ENCODE results near the gene TEFM.
"Not testable (repeated sequence)": the region's sequence is repeated elsewhere in the genome, so short reads cannot be mapped to it uniquely, and the experiment has no call there.

TEFM gene

DNA sequence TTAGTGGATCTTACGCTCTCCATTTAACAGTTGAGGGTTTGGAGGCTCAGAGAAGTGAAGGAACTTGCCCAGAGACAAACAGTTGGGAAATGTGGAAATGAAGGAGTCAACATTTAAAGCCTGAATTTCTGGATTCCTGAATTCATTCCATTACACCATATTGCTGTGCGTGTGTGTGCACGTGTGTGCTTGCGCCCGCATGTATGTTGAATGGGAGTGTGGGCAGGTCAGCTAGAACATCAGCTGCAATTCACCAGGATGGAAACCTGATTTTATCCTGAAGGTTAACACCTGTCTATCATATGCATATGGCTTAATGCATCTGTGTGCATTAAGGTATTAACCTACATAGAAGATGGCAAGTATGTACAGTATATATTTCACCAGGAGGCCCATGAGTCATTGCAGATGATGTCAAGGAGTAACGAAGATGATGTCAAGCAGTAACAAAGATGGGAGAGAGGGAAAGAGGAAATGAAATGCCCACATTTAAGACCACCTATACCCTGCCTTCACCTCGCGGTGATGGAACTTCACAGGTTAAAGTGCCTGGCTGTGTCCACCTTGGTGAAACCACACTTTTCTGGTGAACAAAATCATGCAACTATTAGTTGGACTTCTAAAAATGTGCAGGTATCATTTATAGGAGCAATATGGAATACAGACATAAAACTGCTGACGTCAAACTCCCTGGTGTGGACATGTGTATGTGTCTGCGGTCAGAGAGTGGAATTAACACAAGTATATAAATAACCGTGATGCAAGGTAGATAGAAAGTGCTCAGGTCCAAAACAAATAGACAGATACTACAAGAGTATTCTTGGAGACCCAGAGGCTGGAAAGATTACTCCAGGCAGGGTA, 14.9 kb upstream of the TEFM start:
- no peak for DNase-seq

DNA sequence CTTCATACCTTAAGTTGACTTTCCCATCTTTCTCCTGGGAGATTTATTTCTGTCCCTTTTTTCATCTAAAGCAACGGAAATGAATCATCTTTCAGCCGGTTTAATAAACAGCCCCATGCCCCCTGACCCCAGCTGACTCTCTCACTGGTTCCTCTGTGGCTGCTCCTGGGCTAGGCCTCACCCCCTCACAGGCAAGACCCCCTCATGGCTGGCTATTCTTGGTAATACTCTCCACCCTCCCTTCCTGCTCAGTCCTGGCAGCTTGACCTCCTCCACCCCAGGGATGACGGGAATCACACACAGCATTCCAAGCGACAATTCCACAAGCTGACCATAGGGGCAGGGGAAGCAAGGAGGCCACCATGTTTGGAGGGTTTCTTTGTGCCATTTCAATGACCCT, 14.2 kb upstream of the TEFM start:
- DNase-seq, result no peak

DNA sequence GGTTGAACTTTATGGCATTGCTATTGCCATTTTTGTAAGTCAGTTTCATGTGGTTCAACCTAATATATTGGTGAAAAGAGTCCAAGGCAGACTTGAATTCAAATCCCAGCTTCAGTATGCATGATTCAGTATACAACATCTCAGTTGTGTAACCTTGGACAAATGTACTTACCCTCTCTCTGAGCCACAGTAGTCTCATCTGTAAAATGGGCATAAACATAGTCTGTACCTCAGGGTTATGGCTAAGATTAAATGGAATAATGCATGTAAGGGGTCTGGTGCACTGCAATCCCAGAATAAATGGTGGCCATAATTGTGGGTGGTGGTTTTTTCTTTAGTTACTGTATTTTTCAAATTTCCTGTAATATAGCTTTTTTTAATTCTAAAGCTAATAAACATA, 11.0 kb upstream of the TEFM start:
- DNase-seq, result no peak

DNA sequence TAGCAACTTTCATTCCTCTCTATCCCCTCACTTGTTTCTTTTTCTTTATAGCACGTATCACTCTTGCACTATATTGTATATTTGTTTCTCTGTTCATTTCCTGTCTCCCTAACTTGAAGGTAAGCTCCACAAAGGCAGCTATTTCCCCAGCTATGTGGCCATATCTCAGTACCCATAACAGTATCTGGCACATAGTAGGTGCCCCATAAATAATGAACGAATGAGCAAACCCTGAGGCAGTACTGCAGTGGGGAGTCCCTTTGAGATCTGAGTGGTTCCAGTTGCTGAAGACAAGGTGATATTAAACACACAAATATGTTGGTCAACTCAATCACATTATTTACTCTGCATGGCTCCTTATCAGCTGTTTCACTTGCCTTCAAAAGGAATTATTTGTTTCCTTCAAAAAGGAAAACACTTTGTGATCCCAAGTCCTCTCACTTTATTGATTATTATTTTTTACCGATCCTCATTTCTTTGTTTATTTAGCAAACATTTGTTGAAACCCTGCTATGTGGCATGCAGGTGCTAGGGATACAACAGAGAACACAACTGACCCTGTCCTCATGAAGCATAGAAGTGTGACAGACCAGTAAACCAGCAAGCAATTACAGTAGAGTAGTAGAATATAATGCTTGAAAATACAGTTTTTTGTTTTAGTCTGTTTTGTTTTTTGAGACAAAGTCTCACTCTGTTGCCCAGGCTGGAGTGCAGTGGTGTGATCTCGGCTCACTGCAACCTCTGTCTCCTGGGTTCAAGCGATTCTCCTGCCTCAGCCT, 10.0 kb upstream of the TEFM start:
- no peak for DNase-seq

DNA sequence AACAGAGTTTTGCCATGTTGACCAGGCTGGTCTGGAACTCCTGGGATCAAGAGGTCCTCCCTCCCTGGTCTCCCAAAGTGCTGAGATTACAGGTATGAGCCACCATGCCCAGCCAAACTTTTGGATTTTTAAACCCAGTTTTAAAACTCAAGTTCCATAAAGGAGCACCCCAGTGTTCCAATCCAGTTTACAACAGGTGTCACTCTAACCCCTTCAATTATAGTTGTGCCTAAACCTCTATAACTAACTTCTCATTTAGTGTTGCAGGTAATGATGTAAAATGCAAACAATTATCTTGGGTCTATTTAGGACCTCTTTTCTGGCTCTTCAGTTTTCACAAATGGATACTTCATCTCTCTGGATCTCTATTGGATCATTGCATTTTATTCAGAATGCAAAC, 7.9 kb upstream of the TEFM start:
- no peak for DNase-seq

DNA sequence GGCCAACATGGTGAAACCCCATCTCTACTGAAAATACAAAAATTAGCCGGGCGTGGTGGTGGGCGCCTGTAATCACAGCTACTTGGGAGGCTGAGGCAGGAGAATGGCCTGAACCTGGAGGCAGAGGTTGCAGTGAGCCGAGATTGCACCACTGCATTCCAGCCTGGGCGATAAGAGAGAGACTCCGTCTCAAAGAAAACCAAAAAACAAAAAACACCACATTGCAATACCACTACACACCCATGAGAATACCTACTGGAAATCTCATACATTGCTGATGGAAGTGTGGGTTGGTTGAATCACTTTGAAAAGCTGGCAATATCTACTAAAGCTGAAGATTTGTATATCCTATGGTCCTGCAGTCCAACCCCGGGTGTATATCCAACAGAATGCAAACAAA, 4.1 kb upstream of the TEFM start:
- DNase-seq, result not testable (repeated sequence)

DNA sequence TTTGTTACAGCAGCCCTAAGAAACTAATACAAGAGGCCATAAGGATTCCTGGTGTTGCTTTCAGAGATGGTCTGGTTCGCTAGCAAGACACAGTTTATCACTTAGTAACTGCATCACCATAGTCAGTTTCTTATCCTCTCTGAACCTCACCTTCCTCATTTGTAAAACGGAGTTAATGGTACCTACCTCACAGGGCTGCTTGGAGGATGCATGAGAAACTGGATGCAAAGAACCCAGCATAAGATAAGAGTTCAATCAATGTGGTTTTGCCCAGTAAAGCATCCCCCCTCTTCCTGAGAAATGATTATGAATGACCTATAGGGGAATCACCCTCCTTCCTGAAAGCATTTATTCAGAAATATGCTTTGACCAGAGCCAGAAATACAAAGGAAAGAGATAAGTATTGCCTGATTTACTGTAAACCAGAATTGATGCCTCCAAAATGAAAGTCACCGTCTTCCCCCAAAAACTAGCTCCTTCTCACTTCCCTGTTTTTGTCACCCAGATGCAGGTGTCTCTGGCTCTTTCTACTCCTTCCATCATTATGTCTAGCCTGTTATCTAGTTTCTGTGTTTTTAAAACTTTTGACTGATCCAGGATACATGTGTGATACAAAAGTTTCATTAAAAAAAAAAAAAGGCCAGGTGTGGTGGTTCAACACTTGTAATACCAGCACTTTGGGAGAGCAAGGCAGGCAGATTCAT, 2.8 kb upstream of the TEFM start:
- no peak for DNase-seq

DNA sequence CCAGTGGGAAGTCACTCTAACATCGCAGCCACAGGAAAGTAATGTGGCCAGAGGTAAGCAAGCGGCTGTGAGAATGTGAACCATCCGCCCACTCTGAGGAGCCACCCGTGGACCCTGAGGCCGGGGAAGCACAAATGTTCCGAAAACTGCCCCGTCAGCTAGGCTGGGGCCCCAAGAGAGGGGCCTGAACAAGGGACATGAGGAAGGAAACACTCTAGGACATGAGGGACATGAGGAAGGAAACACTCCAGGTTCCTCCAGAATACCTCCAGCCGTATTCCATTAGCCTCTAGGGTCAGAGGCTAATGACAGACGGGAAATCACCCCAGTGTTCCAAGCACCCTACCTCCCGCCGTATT, 317 bp downstream of the TEFM start:
- no peak for DNase-seq

DNA sequence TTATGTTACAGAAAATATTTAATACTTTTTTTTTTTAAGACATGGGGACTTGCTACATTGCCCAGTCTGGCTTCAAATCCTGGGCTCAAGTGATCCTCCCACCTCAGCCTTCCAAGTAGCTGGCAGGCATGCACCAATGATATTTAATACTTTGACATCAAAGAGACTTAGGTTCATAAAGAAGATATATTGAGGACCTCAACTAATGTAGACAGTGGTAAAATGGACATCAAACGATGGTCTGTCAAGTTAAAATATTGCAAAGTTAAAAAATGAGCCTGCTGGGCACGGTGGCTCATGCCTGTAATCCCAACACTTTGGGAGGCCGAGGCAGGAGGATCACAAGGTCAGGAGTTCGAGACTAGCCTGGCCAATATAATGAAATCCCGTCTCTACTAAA, 8.7 kb downstream of the TEFM start:
- DNase-seq, result no peak

DNA sequence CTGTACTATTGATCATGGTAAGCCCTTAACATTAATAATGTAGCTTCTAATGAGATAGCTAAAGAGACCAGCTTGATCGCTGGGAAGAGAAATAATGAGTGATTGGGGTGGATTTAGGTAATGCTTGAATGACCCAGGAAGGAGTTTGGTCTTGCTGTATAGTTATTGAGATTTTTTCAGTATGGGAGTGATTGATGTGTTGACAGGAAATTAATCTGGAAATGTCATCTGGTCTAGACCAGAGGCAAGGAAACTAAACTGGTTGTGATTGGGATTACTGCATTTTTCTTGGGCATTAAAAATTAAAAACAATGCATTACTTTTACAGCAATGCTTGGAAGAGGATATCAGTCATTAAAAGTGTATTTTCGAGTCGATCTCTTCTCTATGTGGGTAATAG, 11.8 kb downstream of the TEFM start:
- DNase-seq, result no peak

DNA sequence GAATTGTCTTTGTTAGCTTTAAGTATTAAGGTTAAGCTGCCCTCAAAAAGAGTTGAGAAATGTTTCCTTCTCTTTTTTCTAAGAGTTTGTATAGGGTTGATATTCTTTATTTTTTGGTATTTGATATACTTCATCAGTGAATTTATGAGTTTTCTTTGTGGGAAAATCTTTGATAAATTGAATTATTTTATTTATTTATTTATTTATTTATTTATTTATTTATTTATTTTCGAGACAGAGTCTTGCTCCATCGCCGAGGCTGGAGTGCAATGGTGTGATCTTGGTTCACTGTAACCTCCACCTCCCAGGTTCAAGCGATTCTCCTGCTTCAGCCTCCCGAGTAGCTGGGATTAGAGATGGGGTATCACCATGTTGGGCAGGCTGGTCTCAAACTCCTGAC, 19.9 kb downstream of the TEFM start:
- no peak for DNase-seq

DNA sequence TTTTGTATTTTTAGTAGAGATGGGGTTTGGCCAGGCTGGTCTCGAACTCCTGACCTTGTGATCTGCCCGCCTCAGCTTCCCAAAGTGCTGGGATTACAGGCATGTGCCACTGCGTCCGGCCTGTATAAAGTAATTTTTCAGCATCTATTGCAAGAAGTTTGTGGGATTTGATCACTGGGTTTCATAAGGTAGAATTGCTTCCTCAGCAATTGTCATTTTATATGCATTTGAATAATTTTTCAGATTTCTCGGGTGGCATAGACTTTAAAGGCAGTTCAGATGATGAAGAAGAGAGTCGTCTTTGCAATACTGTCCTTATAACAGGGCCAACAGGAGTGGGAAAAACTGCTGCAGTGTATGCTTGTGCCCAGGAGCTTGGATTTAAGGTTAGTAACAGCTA, 37.0 kb downstream of the TEFM start:
- DNase-seq, result no peak

DNA sequence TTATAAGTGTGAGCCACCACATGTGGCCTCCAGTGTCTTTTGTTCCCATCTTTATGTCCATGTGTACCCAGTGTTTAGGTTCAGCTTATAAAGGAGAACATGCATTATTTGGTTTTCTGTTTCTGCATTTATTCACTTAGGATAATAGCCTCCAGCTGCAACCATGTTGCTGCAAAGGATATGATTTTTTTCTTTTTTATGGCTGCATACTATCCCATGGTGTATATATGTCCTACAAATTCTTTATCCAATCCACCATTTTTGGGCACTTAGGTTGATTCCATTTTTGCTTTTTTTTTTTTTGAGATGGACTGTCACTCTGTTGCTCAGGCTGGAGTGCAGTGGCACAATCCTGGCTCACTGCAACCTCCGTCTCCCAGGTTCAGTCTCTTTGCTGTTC, 41.4 kb downstream of the TEFM start:
- no peak for DNase-seq

DNA sequence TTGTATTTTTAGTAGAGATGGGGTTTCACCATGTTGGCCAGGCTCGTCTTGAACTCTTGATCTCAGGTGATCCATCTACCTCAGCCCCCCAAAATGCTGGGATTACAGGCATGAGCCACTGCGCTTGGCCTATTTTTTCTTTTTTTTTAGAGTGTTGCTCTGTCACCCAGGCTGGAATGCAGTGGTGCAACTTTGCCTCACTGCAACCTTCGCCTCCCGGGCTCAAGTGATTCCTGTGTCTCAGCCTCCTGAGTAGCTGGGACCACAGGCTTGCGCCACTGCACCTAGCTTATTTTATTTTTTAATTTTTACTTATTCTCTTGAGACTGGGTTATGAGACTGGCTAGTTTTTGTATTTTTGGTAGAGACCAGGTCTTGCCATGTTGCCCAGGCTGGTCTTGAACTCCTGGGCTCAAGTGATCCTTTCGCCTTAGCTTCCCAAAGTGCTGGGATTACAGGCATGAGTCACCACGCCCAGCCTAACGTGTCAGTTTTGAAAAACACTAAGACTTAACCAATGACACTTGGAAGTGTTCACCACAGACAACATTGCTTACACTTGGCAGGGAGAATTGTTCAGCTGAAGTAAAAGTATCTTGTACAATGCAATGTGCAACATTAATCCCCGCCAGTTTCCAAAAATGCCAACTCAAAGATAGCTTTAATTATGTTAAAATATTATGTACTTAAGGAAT, 47.3 kb downstream of the TEFM start:
- DNase-seq, result no peak

DNA sequence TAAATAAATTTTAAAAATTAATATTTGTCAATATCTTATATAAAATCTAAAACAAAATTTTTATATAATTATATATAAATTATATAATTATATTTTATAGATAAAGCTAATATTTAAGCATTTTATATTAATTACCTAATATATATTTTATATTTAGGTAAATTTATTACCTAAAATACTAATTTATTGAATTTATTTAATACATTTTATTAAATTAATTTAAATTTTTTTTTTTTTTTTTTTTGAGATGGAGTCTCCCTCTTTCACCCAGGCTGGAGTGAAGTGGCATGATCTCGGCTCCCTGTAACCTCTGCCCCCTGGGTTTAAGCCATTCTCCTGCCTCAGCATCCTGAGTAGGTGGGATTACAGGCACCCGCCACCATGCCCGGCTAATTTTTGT, 51.9 kb downstream of the TEFM start:
- DNase-seq, result no peak
